Epithelial cell of prostate (primary cell): Measurements from ENCODE around the gene TACR3.
"Not testable (repeated sequence)": the region's sequence is repeated elsewhere in the genome, so short reads cannot be mapped to it uniquely, and the experiment has no call there.

Experiments used
- DNase-seq: peaks from one replicate; pipeline ENCODE4 v3.0.0-alpha.2; 2011; ENCODE audit warnings: low read depth, low spot score
- H3K27ac ChIP-seq: fragments of 450-650 bp; 2 replicates; pipeline ENCODE4 v1.5.1; 2017; ENCODE audit warnings: mild to moderate bottlenecking

Gene TACR3, protein sequence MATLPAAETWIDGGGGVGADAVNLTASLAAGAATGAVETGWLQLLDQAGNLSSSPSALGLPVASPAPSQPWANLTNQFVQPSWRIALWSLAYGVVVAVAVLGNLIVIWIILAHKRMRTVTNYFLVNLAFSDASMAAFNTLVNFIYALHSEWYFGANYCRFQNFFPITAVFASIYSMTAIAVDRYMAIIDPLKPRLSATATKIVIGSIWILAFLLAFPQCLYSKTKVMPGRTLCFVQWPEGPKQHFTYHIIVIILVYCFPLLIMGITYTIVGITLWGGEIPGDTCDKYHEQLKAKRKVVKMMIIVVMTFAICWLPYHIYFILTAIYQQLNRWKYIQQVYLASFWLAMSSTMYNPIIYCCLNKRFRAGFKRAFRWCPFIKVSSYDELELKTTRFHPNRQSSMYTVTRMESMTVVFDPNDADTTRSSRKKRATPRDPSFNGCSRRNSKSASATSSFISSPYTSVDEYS

DNA sequence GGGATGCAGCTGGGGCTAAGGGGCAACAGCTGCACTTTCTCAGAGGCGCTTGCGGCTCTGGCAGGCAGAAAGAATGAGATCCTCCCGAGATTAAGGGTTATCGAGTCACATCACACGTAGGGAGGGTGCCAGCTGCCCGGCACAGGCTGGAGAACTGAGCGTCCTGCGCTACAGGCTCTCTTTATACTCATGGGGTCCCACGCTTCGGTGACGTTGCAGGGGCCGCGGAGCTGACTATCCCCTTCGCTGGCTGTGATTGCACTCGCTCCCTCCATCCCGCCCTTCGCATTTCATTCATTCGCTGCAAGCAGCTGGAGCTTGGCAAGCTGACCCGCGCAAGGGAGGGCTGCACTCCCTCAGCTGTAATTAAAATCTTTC lies at the start of gene TACR3:
Gene TACR3 (minus strand): TSS at position 156 of the 378 bp plus-strand sequence. CDS start 310 bp downstream, outside the sequence.
- no peak within 1 kb of the TSS for H3K27ac ChIP-seq
- DNase-seq, result no peak

DNA sequence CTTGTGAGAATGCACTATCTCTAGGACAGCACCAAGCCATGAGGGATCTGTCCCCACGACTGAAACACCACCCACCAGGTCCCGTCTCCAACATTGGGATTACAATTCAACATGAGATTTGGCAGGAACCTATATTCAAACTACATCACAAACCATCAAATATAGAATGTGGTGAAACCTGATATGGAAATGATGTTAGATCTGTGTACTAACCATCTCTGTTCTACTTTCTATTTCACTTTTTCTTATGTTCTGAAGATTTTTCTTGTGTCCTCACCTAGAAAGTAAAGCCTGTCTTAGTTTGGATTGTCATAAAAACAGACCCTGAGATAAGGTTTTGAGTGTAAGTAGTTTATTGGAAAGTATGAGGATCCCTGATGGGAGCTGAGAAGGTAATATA lies 37.8 kb upstream of the TACR3 start:
- no peak overlapping the region for H3K27ac ChIP-seq
- DNase-seq, result no peak

DNA sequence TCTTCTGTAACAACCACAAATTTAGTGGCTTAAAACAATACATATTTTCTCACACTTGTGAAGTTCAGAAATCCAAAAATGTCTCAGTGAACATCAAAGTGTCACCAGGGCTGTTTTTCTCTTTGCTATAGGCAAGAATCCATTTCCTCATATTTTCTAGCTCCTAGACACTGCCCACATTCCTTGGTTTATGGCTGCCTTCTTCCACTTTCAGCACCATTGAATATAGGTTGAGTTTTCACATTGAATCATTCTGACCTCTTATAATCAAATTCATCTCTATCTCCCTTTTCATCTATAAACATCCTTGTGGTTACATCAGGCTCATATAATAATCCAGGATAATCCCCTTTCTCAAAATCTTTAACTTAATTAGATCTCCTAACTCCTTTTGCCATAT lies 37.0 kb upstream of the TACR3 start:
- no peak for DNase-seq

DNA sequence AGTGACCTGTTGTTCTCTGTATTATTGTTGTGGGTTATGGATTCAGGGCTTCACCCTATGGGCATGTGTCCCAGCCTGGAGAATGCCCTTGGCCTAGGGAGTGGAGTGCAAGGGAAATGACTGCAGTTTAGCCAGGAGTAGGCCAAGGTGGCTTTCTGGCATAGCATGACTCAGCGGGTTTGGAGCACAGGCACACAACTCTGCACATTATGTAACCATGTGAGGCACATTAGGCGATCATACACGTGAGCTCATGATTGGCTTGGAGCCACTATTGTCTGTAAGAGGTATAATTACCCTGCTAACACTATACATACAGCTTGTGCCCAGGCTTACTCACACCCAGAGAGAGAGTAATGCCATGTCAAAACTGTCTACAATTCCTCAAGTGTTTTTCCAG lies 35.1 kb upstream of the TACR3 start:
- peak; percentile 56 for DNase-seq
- peak overlapping the region; percentile 19 for H3K27ac ChIP-seq

More for the DNA sequence above, 37.0 kb upstream of the TACR3 start:
- no peak overlapping the region for H3K27ac ChIP-seq

GRCh38 chr4:103753868-103754653 lies 34.3 kb upstream of the TACR3 start:
- no peak for DNase-seq
- H3K27ac ChIP-seq, result no peak overlapping the region

DNA sequence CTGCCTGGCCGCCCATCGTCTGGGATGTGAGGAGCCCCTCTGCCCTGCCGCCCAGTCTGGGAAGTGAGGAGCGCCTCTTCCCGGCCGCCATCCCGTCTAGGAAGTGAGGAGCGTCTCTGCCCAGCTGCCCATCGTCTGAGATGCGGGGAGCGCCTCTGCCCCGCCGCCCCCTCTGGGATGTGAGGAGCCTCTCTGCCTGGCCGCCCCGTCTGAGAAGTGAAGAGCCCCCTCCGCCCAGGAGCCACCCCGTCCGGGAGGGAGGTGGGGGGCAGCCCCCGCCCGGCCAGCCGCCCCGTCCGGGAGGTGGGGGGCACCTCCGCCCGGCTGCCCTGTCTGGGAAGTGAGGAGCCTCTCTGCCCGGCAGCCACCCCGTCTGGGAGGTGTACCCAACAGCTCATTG lies 3.4 kb upstream of the TACR3 start:
- DNase-seq, H3K27ac ChIP-seq: not testable (repeated sequence)

GRCh38 chr4:103721251-103721650 lies 1.5 kb upstream of the TACR3 start:
- DNase-seq, result no peak
- no peak overlapping the region for H3K27ac ChIP-seq

- no peak for DNase-seq
- no peak overlapping the region for H3K27ac ChIP-seq
Measured at GRCh38 chr4:103720661-103721060, 876 bp upstream of the TACR3 start.

DNA sequence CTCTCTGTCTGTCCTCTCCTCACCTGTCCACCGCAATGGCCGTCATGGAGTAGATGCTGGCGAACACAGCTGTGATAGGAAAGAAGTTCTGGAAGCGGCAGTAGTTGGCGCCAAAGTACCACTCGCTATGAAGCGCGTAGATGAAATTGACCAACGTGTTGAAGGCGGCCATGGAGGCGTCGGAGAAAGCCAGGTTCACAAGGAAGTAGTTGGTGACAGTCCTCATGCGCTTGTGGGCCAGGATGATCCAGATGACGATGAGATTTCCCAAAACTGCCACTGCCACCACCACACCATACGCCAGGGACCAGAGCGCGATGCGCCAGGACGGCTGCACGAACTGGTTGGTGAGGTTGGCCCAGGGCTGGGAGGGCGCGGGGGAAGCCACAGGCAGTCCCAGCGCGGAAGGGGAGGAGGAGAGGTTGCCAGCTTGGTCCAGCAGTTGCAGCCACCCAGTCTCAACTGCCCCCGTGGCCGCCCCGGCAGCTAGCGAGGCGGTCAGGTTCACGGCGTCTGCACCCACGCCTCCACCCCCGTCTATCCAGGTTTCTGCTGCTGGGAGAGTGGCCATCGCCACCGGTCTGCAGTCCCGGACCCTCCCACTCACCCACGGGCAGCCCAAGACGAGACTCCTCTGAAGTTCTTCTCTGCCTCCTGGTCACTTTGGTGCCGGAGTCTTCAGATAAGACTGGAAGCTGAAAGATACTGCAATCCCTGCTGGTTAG lies 518 bp downstream of the TACR3 start:
- no peak overlapping the region for H3K27ac ChIP-seq
- no peak for DNase-seq

GRCh38 chr4:103692615-103693014 lies 27.2 kb downstream of the TACR3 start:
- no peak for DNase-seq
- no peak overlapping the region for H3K27ac ChIP-seq

DNA sequence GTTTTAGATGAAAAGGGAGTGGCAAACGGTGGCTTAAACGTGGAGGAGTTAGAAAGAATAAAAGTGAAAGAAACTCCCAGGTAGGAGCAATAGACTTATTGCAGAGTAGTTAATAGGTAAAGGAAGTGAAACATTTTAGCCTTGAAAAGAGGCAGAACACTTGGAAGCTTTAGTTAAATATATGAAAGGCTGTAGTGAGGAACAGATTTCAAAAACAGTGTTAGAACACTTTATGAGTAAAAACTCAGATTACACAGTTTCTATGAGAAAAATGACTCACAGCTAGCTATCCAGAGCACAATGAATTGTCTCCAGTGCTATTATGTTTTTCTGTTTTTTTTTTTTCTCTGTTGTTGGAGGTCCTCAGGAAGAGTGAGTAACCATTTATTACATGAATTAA lies 45.8 kb downstream of the TACR3 start:
- DNase-seq, result no peak
- no peak overlapping the region for H3K27ac ChIP-seq

GRCh38 chr4:103666764-103667163 lies 53.0 kb downstream of the TACR3 start:
- DNase-seq, H3K27ac ChIP-seq: not testable (repeated sequence)

DNA sequence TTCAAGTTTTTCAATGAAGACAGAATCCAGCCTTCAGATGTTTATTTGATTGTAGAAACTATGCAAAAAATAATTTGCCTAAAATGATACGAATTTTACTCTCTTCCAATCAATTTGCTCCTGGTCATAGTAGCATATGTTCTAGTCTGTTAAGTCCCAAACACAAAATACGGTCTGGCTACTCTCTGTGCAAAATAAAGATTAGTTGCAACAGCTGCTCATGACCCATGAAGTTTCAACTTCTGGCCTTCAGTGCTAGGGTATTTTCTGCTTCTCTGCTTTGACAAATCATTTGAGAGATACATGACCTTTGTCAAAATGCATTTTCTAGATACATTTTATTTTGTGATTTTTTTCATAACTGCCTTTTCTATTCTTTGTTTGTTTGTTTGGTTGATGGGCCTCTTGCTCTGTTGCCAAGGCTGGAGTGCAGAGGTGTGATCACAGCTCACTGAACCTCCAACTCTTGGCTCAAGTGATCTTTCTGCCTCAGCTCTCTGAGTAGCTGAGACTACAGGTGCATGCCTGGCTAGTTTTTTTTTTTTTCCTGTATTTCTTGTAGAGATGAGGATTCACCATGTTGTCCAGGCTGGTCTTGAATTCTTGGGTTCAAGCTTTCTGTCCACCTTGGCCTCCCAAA lies 55.2 kb downstream of the TACR3 start:
- H3K27ac ChIP-seq, result no peak overlapping the region
- no peak for DNase-seq

GRCh38 chr4:103648541-103648940 lies 71.2 kb downstream of the TACR3 start:
- DNase-seq, result no peak
- H3K27ac ChIP-seq, result no peak overlapping the region

GRCh38 chr4:103645991-103646390 lies 73.8 kb downstream of the TACR3 start:
- no peak for DNase-seq
- no peak overlapping the region for H3K27ac ChIP-seq

DNA sequence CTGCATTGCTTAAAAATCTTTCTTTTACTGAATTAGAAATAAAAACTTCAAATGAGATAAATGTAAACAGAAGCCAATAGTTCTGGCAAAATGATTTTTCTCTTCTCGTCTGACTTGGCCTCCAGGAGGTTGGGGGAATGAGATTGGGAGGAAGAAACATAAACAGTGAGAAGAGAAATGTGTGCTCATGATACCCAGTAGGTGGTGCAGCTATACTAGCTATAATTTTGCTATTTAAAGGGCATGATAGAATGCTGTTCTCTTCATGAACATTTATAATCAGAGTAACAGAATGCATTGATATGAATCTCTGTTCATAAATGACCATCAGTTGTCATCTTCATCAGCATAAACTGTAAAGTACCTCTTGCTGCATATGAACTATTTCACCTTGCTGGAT lies 85.5 kb downstream of the TACR3 start:
- no peak for DNase-seq
- no peak overlapping the region for H3K27ac ChIP-seq

- no peak overlapping the region for H3K27ac ChIP-seq
- no peak for DNase-seq
Measured at GRCh38 chr4:103626296-103626695, 93.5 kb downstream of the TACR3 start.

- no peak for DNase-seq
- H3K27ac ChIP-seq, result no peak overlapping the region
Measured at GRCh38 chr4:103591841-103592240, 127.9 kb downstream of the TACR3 start.

DNA sequence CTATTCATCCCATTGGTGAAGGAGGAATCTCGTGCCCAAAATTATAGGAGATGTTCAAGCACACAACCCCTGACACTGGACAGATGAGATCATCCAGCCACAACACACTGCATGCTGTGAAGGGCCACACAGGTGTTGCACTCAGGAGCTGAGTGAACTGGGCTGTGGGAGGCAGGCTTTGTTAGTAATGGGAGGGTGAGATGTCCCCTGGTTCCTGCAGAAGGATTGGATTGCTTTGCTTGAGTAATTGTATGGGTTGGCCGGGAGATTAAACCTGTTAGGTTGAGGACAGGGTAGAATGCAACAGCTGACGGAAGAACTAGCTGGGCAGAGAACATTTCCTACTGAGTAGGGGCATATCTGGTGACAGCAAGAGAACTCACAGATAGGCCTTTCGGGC lies 152.2 kb downstream of the TACR3 start:
- no peak for DNase-seq
- H3K27ac ChIP-seq, result no peak overlapping the region

GRCh38 chr4:103559178-103559577 lies 160.6 kb downstream of the TACR3 start:
- H3K27ac ChIP-seq, DNase-seq: not testable (repeated sequence)
